ENCODE data around the gene PCDH9.
"Not testable (repeated sequence)": the region's sequence is repeated elsewhere in the genome, so short reads cannot be mapped to it uniquely, and the experiment has no call there.

PCDH9 gene

GRCh38 chr13:66888698-66889097 is 341.4 kb downstream of the PCDH9 start:
- no peak for DNase-seq

- DNase-seq = no peak
These were observed 343.0 kb downstream of the PCDH9 start for GRCh38 chr13:66887088-66887487.

GRCh38 chr13:66886264-66886663 is 343.9 kb downstream of the PCDH9 start:
- no peak for DNase-seq

DNA sequence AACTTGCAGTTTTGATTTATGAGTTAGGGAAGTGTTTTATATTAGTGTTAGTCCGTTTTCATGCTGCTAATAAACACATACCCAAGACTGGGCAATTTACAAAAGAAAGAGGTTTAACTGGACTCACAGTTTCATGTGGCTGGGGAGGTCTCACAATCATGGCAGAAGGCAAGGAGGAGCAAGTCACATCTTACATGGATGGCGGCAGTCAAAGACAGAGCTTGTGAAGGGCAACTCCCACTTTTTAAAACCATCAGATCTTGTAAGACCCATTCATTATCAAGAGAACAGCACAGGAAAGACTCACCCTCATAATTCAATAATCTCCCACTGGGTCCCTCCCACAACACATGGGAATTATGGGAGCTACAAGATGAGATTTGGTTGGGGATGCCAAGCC is 349.0 kb downstream of the PCDH9 start:
- DNase-seq = not testable (repeated sequence)

DNA sequence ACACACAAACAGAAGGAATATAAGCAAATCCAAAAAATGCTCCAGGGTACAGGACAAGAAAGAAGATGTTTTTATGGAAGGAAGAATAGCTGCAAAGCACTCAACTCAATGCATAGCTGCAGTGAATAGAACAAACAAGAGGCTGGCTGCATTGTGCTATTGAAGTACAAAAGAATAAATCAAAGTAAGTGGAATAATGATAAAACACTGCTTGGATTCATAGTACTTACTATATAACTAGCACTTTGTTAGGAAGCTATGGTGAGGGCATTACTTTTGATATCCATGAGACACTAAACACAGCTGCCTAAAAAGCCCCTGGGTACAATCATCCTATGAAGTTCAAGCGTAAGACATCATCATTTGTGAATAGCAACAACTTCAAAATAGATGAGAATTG is 350.1 kb downstream of the PCDH9 start:
- no peak for DNase-seq

- DNase-seq = no peak
These were observed 354.9 kb downstream of the PCDH9 start for GRCh38 chr13:66875264-66875663.

GRCh38 chr13:66864627-66865026 is 365.5 kb downstream of the PCDH9 start:
- DNase-seq = no peak

- no peak for DNase-seq
These were observed 369.2 kb downstream of the PCDH9 start for GRCh38 chr13:66860878-66861417.

GRCh38 chr13:66859934-66860877 is 369.9 kb downstream of the PCDH9 start:
- no peak for DNase-seq

GRCh38 chr13:66859078-66859477 is 371.1 kb downstream of the PCDH9 start:
- DNase-seq = no peak

DNA sequence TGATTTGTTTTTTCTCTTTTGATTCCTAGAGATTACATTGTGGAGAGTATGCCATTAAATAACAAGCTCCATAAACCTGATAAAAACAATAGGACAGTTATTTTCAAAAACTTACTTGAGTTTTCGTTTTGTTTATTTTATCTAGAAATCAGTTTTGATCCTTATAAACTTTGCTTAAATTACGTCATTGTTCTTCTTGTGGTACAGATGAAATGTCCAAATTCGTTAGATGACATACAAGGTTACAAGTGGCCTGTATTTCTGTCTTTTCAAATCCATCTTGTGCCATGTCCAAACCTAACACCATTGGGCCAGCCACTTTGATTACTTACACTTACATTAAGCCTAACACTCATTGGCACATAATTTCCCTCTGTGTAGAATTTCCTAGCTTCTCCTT is 372.0 kb downstream of the PCDH9 start:
- no peak for DNase-seq

- DNase-seq = no peak
These were observed 375.0 kb downstream of the PCDH9 start for GRCh38 chr13:66855131-66855530.

DNA sequence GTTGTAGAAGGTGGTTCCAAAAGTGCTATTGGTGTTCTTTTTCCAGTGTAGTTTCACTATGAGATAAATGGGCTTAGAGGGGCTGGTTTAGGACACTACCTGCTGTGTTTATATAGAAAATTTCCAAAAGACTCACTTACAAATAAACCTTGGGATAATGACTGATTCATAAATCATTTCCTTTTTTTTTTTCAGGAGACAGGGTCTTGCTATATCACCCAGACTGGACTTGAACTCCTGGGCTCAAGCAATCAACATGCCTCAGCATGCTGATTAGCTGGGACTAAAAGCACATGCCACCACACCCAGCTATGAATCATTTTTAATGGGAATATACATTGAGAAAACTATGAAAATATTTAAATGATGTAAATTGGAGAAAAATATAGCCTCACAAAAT is 376.6 kb downstream of the PCDH9 start:
- DNase-seq = no peak

GRCh38 chr13:66849706-66850105 is 380.4 kb downstream of the PCDH9 start:
- no peak for DNase-seq

- DNase-seq = no peak
These were observed 382.6 kb downstream of the PCDH9 start for GRCh38 chr13:66847541-66847940.

DNA sequence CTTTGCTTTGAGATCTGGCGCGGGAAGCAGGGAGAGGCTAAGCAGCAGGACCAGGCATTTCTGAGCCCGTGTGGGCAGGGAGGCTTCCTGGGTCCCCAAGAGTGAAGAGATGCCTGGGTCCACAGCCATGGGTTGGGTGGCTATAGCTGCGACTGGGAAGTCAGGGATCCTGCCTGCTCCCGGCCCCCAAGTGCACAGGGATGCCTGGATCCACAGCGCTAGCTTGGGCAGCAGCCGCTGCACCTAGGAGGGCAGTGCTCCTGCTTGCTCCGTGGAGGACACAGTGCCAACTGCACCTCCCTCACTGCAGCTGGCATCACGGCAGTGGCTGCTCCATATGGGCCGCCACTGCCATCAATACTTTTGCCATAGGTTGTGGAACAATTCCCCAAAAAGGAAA is 384.7 kb downstream of the PCDH9 start:
- DNase-seq = no peak

DNA sequence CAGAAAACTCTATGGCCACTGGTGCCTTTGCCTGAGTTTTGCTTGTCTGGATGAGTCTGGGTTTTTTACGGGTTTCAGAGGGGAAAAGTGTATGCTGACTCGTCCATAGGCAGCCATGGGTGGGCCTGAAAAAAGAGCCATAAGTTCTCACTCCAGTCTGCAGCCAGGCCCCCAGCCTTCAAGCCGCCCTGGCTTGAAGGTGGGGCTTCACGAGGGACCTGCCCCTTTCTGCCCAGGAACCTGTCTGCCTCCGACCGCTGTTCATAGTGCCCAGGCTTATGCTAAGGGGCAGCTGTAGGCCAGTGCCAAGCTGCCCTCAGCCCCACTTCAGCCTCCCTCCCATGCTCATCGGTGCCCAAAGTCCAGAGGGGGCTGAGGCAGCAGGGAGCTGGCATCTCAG is 385.2 kb downstream of the PCDH9 start:
- no peak for DNase-seq

- DNase-seq = no peak
These were observed 387.4 kb downstream of the PCDH9 start for GRCh38 chr13:66842766-66843165.

GRCh38 chr13:66840621-66841020 is 389.5 kb downstream of the PCDH9 start:
- DNase-seq = no peak

- no peak for DNase-seq
These were observed 392.9 kb downstream of the PCDH9 start for GRCh38 chr13:66837246-66837645.

- DNase-seq = no peak
These were observed 395.0 kb downstream of the PCDH9 start for GRCh38 chr13:66835040-66835628.

DNA sequence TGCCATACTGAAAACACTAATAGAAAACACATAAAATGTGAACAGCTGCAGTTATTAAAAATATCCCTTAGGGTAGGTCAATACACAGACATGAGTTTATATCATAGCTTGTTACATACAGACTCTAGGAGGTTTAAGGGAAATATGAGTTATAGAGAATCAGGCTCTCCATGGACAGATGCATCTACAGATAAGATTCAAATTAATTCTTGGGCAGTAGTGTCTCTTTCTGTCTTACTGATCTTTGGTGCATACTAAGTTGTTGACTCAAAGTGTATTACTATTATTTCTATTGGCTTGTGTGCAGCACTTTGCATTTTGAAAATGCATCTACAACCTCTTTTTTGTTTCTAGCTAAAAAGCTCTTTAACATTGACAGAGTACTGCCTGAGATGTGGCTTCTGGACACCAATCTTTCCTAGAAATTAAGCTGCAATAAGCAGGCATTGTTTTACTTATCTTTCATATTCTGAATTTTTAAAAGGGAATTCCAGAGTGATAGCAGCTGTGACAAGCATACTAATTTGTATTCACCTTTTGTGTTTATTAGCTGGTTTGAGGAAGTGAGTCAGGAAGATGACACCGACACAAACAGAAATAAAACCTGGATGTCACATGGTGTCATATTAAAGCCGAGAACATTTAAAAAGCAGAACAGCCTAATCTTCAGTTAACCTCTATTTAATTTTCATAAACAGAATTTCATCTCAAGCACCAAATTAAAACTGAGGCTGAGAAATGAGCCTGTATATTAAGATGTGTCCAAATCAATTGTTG is 399.0 kb downstream of the PCDH9 start:
- DNase-seq = no peak

DNA sequence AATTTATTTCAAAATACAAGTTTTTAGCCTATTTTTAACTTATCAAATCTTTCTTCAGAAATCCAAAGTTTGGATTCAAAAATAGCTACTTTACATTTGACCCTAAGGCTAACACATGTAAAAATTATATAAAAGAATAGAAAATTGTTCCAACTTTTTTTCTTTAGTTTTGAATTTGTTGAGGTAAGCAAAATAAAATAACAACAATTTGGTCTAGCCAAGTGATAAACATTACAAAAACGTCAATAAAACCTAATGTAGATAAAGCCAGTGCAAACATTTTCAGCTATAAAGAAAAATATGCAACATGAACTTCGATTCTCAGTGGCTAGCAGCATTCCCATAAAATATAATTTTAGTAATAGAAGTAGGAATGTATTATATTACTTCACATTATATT is 400.3 kb downstream of the PCDH9 start:
- DNase-seq = no peak

Data from activated effector memory CD4-positive, alpha-beta T cell treated with anti-CD3 and anti-CD28 coated beads, Interleukin-2, amount 50 U/mL, for 16 hours (primary cell).